ENCODE data around the gene ZFPM1.

The ZFPM1 gene

DNA sequence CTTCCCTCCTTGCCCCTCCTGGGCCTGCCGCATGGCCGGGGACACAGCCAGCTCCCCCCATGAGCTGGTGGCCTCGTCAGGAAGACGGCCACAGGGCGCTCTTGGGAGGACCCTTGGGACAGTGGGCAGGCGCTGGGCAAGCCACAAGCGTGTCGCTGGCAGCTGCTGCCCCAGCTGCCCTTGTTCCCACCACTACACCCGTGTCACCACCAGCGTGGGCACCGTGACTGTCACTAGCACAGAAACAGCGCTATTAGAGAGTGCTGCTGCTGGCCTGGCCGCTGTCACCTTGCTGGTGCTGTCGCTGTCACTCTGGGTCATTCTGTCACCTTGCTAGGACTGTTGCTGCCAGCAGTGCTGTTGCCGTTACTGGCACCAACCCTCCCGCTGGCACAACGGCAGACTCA lies 47.2 kb downstream of the ZFPM1 start:
- no peak for DNase-seq

DNA sequence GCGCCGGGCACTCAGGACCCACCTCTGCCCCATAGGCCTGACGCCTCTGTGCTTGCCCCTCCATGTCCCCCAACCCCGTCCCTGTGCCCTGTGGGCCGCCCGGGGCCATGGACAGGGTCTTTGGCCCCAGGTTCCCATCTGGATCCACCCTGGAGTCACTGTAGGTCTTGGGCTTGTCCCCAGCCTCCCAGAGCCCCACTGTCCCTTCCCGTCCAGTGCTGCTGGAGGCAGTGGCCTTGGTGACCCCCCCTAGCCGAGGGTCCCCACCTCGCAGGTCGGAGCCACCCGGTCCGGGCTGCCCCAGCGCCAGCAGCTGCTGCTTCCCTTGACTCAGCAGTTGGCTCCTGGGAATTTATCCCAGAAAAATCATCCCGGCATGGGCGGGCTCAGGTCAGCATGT lies 49.3 kb downstream of the ZFPM1 start:
- DNase-seq: no peak

DNA sequence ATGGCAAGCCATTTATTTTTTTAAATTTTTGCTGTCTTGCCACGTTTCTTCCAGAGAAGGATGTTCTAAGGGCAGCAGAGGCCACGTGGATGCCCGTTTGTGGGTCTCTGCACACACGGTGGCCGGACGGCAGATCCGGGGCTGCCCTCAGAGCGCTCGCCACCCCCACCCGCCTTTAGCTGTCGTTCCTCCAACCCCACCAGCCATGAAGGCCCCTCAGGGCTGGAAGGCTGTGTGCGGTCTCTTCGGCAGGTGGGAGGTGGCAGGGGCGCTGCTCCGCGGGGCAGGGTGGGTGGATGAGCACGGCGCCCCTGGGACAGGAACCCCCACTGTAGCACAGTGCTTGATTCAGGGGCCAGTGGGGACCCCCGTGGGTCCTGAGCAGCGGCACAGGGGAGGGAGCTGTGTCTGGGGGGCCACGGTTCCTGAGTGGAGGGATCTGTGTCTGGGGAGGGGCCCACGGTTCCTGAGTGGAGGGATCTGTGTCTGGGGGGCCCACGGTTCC lies 49.7 kb downstream of the ZFPM1 start:
- no peak for DNase-seq

DNA sequence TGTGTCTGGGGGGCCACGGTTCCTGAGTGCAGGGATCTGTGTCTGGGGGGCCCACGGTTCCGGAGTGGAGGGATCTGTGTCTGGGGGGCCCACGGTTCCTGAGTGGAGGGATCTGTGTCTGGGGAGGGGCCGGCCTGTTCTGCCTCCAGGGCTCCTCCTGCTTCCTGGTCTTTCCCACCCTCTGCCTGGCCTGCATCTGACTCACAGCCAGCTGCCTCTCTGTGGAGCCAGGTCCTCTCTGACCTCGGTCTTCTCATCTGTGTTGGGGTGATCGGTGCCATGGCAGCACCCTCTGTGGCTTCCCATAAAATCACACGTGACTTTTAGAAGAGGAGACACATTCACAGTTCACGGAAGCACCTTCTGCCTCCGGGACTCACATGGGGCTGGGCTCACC lies 50.3 kb downstream of the ZFPM1 start:
- no peak for DNase-seq

DNA sequence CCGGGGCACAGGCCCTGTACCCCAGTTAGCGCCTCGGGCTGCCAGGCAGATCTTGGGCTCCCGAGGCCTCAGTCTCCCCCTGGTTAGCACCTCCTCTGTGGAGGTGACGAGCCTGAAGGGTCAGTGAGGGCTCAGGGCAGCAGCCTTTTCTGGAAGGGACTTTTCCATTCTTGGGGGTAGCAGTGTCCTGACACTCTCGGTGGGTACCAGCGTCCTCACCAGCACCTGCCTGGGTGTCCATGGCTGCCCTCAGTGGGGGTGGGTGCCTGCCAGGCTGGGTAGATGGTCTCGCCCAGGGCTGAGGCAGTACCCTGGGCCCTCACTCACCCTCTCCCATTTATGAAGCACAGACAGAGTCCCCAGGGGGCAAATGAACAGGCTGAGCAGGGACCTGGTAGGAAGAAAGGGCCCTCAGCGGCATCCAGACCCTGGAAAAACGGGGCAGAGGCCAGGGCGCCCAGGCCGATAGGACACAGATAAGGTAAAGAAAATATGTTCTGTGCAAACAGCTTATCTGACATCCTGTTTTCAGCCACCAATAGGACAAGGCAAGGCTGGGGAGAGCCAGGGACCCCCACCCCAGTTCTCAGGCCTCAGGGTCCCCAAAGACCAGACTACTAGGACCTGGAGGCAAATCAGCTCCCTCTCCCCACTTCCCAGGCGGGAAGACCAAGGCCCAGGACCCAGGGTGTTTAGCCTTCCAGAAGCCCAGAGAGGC lies 50.9 kb downstream of the ZFPM1 start:
- DNase-seq: no peak

DNA sequence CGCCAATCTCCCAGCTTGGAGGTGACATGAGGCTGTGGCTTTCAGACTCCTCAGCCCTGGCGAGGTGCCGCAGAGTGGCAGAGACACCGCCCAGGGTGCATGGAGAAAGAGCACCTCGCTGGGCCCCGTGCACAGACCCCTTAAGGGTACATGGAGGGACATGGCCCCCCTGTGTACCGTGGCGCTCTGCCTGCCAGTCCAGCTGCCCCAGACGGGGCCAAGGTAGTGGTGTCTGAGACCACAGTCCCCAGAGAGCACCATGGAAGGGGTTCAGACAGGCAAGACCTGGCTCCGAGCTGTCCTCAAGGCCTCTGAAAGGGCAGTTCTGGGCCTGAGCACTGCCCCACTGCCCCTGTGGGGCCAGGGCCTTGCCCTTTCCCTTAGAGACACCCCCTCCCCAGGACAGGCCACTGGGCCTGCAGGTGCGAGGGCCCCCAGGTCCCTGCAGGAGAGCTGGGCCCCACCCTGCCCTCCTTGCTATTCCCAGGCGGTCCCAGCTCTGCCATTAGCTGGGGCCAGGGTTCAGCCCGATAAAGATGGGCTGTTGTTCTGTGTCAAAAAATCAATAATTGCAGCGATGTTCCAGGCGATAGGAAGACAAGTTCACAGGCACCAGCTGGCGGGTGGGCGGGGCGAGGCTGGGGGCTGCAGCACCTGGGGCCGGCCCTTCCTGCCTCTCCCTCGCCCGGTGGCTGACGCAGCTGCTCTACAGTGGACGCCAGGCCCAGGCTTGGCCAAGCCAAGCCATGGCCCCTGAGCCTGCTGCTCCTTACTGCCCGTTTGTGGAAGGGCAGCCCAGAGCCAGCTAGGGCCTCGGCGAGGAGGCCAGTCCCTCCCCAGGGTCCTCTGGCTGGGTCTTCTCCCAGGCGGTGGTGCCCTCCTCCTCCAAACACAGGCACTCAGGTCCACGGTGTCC lies 51.7 kb downstream of the ZFPM1 start:
- no peak for DNase-seq

DNA sequence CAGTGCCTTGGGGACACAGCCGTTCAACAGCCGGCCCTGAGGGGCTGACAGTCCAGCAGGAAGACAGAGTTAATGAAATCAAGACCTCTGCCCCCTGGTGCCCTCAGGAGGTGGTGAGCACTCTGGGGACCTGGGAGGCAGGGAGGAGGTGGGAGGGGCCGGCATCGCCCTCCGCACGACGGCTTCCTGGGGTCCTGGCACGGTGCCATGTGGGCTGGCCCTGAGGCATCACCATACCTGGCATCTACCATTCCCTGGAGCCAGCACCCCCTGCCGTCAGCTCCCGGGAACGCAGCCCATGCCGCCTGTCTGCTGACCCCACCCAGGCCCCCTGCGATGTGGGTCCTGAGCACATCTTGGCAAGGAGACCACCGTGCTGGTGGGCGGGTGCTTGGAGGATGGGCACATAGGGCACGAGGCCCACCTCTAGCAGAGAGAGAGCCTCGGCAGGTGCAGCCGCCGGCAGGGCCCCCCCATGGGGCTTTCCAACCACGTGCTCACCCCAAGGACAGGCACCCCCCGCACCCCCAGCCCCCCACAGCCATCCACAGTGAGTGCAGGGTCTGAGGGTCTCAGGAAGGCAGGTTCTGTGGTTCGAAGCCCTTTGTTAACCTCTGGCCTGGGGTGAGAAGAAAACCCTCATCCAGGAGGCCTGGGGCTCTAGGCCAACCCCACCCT lies 52.5 kb downstream of the ZFPM1 start:
- peak; percentile 17 for DNase-seq

DNA sequence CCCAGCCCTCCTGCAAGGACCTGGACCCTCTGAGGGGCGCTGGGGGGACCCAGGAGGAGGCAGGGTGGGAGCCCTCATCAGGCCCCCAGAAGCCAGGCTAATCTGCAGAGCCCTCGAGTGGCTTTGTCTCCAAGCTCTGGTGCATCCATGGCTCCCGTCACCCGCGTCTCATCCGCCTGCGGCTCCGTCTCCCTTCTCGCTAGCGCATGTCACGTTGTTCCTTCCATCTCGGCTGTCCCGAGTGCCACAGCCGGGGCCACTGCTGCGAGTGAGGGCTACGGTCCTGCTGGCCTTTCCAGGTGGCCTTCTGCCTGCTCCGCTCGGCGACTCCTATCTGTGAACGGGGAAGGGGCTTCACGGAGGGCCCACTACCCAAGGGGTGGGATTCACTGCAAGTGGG lies 53.6 kb downstream of the ZFPM1 start:
- DNase-seq: no peak

DNA sequence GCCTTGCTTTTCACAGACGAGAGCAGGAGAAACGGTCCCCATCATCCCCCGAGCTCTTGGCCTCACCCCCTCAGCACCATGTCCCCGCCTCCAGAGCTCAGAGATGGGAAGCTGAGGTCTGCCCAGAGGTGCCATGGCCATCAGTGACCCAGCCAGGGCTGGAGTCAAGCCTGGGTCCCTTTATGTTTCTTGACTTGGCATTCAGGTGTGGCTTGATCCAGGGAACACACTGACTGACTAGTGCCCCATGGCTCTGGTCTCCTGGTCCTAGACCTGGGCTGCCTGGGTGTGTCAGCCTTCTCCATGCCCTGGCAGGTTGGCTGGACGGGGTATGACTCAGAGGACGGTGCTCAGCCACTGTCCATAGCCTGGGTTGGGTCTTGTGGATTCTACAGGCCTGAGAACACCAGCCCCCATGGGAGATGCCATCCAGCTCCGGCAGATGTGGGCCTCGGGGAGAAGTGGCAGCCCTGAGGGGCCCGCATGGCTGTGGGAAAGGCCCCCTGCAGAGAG lies 54.2 kb downstream of the ZFPM1 start:
- no peak for DNase-seq

DNA sequence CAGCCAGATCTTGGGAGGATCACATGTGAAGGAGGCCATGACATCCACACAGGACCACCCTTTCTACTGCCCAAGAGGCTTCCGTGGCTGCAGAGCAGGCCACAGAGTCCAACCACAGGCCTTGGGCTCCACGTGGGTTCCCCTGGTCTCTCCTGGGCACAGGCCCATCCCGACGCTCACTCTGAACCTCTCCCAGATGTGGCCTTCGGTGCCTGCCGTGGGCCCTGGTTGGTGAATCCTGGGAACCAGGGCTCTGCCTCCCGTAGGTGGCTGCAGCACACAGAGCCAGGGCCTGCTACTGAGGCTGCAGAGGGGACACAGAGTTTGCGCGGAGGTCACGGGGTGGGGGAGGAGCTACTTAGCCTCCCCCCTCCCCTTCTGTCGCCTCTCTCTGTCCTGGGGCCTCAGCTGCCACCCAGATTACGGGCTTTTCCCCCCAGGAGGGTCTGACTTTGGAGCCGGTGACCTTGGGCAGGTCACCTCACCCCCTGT lies 55.3 kb downstream of the ZFPM1 start:
- no peak for DNase-seq

DNA sequence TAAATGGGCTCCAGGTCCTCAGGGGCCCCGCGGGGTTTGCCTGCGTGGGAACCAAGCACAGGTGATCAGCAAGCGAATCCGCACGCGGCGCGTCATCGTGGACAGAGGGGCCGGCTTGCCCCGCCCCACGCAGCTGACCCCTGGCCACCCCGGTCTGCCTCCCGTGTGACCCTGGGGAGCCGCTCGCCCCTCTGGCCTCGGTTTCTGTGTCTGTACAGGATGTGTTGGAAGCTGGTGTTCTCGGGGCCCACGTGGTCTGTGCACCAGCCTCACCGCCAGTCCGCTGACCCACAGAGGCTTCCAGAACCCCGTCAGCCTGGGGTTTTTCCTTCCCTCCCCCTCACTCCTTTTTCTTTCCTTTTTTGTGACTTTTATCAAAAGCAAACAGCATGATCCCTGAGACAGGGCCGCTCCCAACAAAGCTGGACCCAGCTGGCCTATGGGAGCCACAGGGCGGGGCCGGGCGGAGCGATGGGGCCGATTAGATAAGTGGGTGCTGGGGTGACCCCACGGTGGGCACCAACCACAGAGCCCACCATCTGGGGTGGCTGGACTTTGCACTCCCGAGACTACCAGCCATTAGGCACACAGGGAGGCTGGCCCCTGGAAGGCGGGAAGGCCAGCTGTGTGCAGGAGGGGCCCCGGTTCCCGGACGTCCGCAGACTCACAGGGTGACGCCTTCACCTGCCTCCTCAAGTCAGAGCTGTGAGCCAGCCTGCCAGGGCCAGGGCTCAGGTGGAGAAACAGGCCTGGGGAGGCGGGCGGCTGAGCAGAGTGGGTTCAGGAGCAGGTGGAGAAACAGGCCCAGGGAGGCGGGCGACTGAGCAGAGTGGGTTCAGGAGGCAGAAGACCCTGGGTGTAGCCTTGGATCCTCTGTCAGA lies 56.0 kb downstream of the ZFPM1 start:
- no peak for DNase-seq

DNA sequence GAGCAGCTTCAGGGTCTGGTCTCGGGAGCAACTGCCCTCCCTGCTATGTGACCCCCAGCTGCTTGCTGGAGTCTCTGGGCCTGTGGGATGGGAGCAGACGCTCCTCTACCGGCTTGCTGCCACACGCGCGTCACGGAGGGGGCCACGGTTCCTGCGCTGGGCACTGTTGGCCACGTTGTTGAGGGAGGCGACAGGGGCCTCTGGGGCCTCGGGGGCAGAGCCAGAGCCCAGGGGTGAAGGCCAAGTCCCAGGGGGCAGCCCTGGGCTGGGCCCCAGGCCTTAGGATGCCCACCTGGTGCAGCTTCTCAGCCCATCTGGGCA lies 56.6 kb downstream of the ZFPM1 start:
- no peak for DNase-seq

DNA sequence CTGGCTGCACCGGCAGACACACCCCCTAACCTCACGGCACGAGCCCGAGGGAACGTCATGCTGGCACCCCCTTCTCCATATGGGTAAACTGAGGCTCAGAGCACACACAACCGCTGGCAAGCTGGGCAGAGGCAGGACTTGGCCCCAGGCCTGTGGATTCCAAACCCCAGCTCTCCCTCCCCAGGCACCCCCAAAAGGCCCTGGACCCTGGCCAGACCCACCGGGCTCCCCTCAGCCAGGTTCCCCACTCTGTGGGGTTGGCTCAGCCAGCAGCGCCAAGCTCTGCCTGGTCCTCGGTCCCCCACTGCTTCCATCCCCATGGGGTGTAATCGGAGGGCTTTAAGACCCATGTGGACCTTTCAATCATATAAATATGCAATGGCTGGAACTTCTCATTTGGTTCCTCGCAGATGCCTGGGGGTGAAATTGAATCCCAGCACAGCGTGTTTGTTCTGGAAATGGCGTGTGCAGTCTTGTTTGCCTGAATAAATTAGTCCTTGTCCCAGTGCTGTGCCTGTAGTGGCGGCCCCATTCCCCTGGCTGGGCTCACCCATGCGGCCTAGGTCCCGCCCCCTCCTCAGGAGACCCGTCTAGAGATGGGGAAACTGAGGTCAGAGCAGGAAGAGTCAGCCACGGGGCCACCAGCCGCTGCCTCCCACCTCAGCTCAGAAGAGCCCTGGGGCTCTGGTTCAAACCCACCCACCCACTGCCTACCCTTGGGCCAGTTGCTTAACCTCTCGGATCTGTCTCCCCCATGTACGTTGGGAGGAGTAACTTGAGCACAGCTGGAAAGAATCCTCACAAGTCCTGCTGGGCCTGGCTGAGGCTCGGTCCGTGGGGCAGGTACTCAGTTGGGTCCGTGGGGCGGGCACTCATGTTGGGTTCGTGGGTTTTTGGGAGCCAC lies 57.3 kb downstream of the ZFPM1 start:
- no peak for DNase-seq

DNA sequence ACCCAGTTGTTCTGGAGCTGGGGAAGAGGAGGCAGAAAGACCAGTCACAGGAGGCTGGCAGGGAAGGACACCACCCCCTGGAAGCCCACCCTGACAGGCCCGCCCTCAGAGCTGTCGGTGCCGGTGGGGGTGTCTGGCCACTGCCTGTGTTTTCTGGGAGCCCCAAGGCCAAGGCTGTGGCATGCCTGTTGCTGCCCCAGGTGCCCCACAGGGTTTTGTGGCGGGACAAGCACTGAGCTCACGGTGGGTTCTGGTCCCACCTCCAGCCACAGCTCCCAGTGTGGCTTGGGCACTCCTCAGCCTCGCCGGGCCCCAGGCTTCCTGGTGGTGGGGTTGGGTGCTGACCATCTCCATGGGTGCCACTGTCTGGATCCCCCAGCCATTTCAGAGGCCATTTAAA lies 58.0 kb downstream of the ZFPM1 start:
- no peak for DNase-seq

DNA sequence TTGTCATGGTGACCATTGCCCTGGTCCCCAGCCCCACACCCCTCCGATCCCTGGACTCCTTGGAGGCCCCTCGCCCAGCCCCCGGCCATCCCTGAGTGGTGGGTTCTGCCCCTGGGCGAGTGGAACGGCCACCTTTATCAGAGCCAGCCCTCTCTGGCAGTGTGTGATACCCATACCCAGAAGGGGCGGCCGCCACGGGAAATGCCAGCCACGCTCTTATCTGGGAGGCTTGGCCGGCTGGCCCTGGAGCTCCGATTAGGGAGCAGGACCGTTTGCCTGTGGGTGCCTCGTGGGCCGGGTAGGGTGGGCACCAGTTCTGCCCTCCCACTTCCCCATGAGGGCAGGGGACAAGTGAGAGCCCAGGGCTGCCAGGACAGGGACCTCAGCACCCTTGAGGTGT lies 58.8 kb downstream of the ZFPM1 start:
- DNase-seq: no peak

DNA sequence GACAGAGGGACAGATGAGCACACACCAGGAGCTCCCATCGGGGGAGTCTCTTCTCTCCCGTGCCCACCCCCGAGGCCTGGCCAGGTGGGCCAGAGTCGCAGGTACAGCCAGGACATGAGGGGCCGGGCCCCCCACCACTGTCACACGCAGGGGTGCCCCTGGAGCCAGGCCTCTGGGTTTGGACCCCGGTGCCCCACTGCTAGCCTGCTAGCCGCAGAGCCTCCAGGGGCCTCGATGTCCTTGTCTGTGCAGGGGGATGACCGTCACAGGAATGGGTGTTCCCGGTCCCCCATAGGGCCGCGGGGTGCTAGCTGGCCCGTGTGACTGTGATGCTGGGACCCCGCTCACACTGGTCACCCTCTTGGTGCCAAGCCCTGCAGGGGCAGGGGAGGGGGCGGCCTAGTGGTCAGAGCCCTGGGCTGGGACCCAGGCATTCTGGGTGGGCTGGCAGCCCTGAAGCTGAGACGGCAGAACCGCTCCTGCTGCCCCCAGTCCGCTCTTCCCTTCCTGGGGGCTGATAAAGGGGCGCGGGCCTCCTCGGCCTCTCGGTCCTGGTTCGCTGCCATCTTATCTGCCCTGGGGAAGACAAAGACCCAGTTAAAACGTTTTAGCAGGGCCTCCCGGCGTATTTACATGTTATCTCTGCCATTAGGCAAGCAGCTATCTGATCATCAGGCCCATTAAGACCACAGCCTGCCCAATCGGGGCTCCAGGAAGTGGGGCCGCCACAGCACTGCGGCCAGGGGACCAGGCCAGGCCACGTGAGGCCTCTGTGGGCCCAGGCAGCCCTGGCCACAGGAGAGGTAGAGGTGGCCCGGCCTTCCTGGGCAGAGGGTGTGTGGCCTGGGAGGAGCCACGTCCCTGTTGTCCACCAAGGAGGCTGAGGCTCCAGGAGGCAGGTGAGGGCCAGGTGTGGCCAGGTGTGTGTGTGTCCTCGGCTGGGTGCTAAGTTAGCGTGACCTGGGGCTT lies 59.9 kb downstream of the ZFPM1 start:
- no peak for DNase-seq

DNA sequence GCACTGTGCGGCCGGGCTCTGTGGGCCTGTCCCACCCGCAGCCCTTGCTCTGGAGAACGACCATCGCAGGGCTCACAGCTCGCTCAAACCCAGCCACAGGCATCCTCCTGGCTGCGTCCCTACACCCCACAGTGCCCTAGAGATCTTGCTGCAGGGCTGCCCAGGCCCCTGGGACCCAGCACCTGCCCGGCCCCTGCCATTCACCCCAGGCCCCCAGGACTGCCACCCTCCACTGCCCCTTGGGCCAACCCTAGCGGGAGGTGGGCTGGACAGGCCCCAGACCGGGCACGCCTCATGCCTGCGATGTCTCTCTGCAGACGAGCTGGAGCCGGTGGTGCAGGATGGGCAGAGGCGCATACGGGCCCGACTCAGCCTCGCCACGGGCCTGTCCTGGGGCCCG lies 61.0 kb downstream of the ZFPM1 start:
- DNase-seq: no peak

DNA sequence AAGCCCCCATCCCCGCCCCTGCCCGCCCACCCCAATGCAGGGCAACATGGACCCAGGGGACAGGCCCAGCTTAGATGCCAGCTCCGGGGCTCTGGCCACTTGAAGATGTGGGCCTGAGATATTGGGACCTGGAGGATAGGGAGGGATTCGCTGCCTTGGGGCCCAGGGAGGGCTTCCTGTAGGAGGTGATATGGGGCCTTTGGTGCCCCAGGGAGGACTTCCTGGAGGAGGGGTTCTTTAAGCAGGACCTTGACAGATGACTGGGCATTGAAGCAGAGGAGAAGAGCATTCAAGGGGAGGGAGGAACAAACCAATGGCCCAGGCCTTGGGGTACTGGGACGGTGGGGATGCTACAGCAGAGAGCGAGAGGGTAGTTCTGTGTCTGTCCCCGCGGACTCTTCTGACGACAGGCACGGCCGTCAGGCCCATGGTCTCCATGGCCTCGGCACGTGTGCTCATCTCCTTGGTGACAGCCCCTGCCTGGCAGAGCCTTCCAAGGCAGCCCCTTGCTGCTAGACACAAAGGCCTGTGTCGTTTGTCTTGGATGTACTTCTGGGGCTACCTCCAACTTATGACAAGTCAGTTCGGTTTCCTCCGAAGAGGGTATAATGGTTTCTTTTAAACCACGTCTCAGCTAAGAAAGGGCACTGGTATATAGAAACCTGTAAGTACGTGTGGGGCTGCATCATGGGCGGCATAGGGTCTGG lies 61.6 kb downstream of the ZFPM1 start:
- no peak for DNase-seq

DNA sequence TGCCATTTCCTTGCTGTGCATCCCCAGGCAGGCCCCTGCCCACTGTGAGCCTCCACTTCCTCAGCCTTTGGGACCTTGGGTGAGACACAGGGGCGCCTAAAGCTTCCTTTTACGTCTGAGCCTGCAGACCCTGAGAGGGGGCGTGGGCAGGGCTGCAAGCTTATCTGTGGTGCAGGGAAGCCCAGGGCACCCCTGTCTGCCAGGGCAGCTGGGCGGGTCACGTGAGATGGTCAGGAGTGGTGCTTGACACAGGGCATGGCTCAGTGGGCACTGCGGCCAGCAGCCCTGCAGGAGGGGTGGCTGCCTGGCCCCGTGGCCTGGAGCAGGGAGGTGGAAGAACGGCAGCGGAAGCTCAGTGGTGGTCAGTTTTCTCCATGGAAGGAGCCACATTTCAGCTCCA lies 62.3 kb downstream of the ZFPM1 start:
- DNase-seq: no peak
